NB4 (cell line): ENCODE data around the gene EXOC4.

Source experiments
- CTCF ChIP-seq: IDR thresholded peaks from one replicate; pipeline ENCODE4 v1.5.1; 2012; ENCODE audit warnings: low read depth, low read length
- POLR2A ChIP-seq: IDR thresholded peaks from 2 replicates; pipeline ENCODE4 v1.6.1; 2011; ENCODE audit warnings: mild to moderate bottlenecking; ENCODE audit not compliant: insufficient read length; ENCODE audit errors: extremely low read depth

- TF ChIP-seq CTCF (no peak), POLR2A (no peak)
Observed at GRCh38 chr7:133662276-133662675, 409.4 kb downstream of the EXOC4 start.
